SIG-M5 treated with dmso at 0.1 percent for 504 hours (cell line): Measurements from ENCODE around the gene TUNAR.

ENCODE experiments used
- DNase-seq: peaks from one replicate; lab custom pipeline; 2025; ENCODE audit not compliant: unreplicated experiment; lab: John Stamatoyannopoulos, UW

Gene TUNAR

GRCh38 chr14:95871531-95871930 is 5.1 kb upstream of the TUNAR start:
- no peak for DNase-seq

GRCh38 chr14:95872777-95873176 is 3.9 kb upstream of the TUNAR start:
- DNase-seq: no peak

GRCh38 chr14:95875831-95876760 is 536 bp upstream of the TUNAR start:
- DNase-seq: no peak

GRCh38 chr14:95877633-95878032 is 1.0 kb downstream of the TUNAR start:
- DNase-seq: no peak

GRCh38 chr14:95884377-95884776 is 7.7 kb downstream of the TUNAR start:
- DNase-seq: no peak

- DNase-seq: no peak
Observed at GRCh38 chr14:95885278-95885677, 8.6 kb downstream of the TUNAR start.

GRCh38 chr14:95885866-95886265 is 9.2 kb downstream of the TUNAR start:
- no peak for DNase-seq

GRCh38 chr14:95886366-95887056 is 9.9 kb downstream of the TUNAR start:
- no peak for DNase-seq

GRCh38 chr14:95887351-95887750 is 10.7 kb downstream of the TUNAR start:
- no peak for DNase-seq

- no peak for DNase-seq
Observed at GRCh38 chr14:95889236-95889979, 12.8 kb downstream of the TUNAR start.

- no peak for DNase-seq
Observed at GRCh38 chr14:95891742-95892141, 15.1 kb downstream of the TUNAR start.

- DNase-seq: no peak
Observed at GRCh38 chr14:95892142-95892541, 15.5 kb downstream of the TUNAR start.

GRCh38 chr14:95895720-95896119 is 19.1 kb downstream of the TUNAR start:
- DNase-seq: no peak

- no peak for DNase-seq
Observed at GRCh38 chr14:95896498-95897135, 20.0 kb downstream of the TUNAR start.

- DNase-seq: no peak
Observed at GRCh38 chr14:95897280-95897679, 20.6 kb downstream of the TUNAR start.

- no peak for DNase-seq
Observed at GRCh38 chr14:95901054-95901453, 24.4 kb downstream of the TUNAR start.

- DNase-seq: no peak
Observed at GRCh38 chr14:95902273-95902826, 25.7 kb downstream of the TUNAR start.

GRCh38 chr14:95903165-95903564 is 26.5 kb downstream of the TUNAR start:
- no peak for DNase-seq

GRCh38 chr14:95903616-95904107 is 27.0 kb downstream of the TUNAR start:
- DNase-seq: no peak

- no peak for DNase-seq
Observed at GRCh38 chr14:95906591-95906990, 30.0 kb downstream of the TUNAR start.

- DNase-seq: no peak
Observed at GRCh38 chr14:95910628-95911027, 34.0 kb downstream of the TUNAR start.
